GM23338 (cell line): ENCODE data around the gene CELF2. TPM values are rescaled to one million over a fixed set of nuclear protein-coding genes. Genes with fewer than 3 reads are reported as not detected.

Experiments
- ATAC-seq: fragments of 200-7000 bp; cut with Tn5 transposase; 3 replicates; pipeline ENCODE4 v1.9.1; 2020
- DNase-seq: peaks from one replicate; pipeline ENCODE4 v3.0.0-alpha.2; 2015; ENCODE audit warnings: low spot score
- H2AFZ ChIP-seq: fragments of 200-600 bp; sonication (generic); 2 replicates; pipeline ENCODE4 v1.8.0; 2016; ENCODE audit warnings: antibody characterized with exemption, mild to moderate bottlenecking, moderate library complexity
- H3F3A ChIP-seq: fragments of 200-600 bp; sonication (generic); replicated peaks from 2 replicates; pipeline ENCODE4 v1.8.0; 2017; ENCODE audit warnings: antibody characterized with exemption, mixed run types, low read depth
- H3K27ac ChIP-seq: fragments of 200-600 bp; sonication (generic); 2 replicates; pipeline ENCODE4 v1.6.1; 2016; ENCODE audit warnings: low read depth
- H3K27me3 ChIP-seq: fragments of 200-600 bp; sonication (generic); 2 replicates; pipeline ENCODE4 v1.8.0; 2016; ENCODE audit warnings: mild to moderate bottlenecking, mixed run types, moderate library complexity; ENCODE audit not compliant: insufficient read depth
- H3K36me3 ChIP-seq: fragments of 200-600 bp; sonication (generic); 2 replicates; pipeline ENCODE4 v1.8.0; 2016; ENCODE audit warnings: mild to moderate bottlenecking; ENCODE audit not compliant: insufficient read depth
- H3K4me1 ChIP-seq: fragments of 200-600 bp; sonication (generic); 2 replicates; pipeline ENCODE4 v1.8.0; 2016; ENCODE audit warnings: mild to moderate bottlenecking, moderate library complexity; ENCODE audit not compliant: insufficient read depth
- H3K4me2 ChIP-seq: fragments of 200-600 bp; sonication (generic); 2 replicates; pipeline ENCODE4 v1.7.1; 2017; ENCODE audit warnings: mixed run types
- H3K4me3 ChIP-seq: fragments of 200-600 bp; sonication (generic); 2 replicates; pipeline ENCODE4 v1.6.1; 2016; ENCODE audit warnings: mixed run types
- H3K79me2 ChIP-seq: fragments of 200-600 bp; sonication (generic); replicated peaks from 2 replicates; pipeline ENCODE4 v1.8.0; 2017; ENCODE audit warnings: mild to moderate bottlenecking; ENCODE audit not compliant: insufficient read depth
- H3K9me2 ChIP-seq: fragments of 200-600 bp; sonication (generic); 2 replicates; pipeline ENCODE4 v1.8.0; 2017; ENCODE audit not compliant: insufficient read depth
- H4K20me1 ChIP-seq: fragments of 200-600 bp; sonication (generic); replicated peaks from 2 replicates; pipeline ENCODE4 v1.8.0; 2017; ENCODE audit warnings: mild to moderate bottlenecking; ENCODE audit not compliant: insufficient read depth
- H3K27ac Mint-ChIP-seq: 2 replicates; pipeline ENCODE4 v1.8.0; 2020; ENCODE audit warnings: inconsistent platforms, mild to moderate bottlenecking, moderate library complexity, mixed read lengths
- H3K27me3 Mint-ChIP-seq: 3 replicates; pipeline ENCODE4 v1.8.0; 2022; ENCODE audit warnings: low read depth, mild to moderate bottlenecking, moderate library complexity, mixed read lengths, inconsistent platforms; ENCODE audit not compliant: insufficient read depth, poor library complexity
- H3K36me3 Mint-ChIP-seq: 3 replicates; pipeline ENCODE4 v1.8.0; 2021; ENCODE audit warnings: low read depth, mild to moderate bottlenecking, inconsistent platforms, moderate library complexity, mixed read lengths
- H3K4me1 Mint-ChIP-seq: 3 replicates; pipeline ENCODE4 v1.8.0; 2020; ENCODE audit warnings: mild to moderate bottlenecking, inconsistent platforms, mixed read lengths
- H3K4me3 Mint-ChIP-seq: 3 replicates; pipeline ENCODE4 v1.8.0; 2021; ENCODE audit warnings: moderate library complexity, mild to moderate bottlenecking, inconsistent platforms, mixed read lengths
- H3K9me3 Mint-ChIP-seq: 3 replicates; pipeline ENCODE4 v1.8.0; 2020; ENCODE audit warnings: moderate library complexity, mild to moderate bottlenecking, inconsistent platforms, mixed read lengths
- EZH2phosphoT487 ChIP-seq: fragments of 200-600 bp; sonication (generic); IDR thresholded peaks from one replicate; pipeline ENCODE4 v1.8.1; 2018; ENCODE audit warnings: antibody characterized with exemption; ENCODE audit not compliant: unreplicated experiment
- JUNB ChIP-seq: IDR thresholded peaks from one replicate; pipeline ENCODE4 v1.6.1; 2016; ENCODE audit warnings: antibody characterized with exemption; ENCODE audit not compliant: unreplicated experiment
- NANOG ChIP-seq: IDR thresholded peaks from 2 replicates; pipeline ENCODE4 v1.6.1; 2016; ENCODE audit warnings: antibody characterized with exemption, borderline replicate concordance
- POLR2AphosphoS5 ChIP-seq: IDR thresholded peaks from 2 replicates; pipeline ENCODE4 v1.6.1; 2016; ENCODE audit warnings: antibody characterized with exemption, low read depth
- STAT1 ChIP-seq: IDR thresholded peaks from one replicate; pipeline ENCODE4 v1.6.1; 2016; ENCODE audit warnings: antibody characterized with exemption; ENCODE audit not compliant: unreplicated experiment
- polyA plus RNA-seq: library from polyadenylated mRNA; unstranded; fragments of >200 nt; fragmentation: Nextera tagmentation; extraction: Ambion mirVana; gene quantifications from 2 replicates; pipeline ENCODE4 v1.2.1, GENCODE V29; 2016
- total RNA-seq: library from RNA; depleted of rRNA; stranded (reverse); fragments of >200 nt; shearing (Covaris generic); gene quantifications from 2 replicates; pipeline ENCODE4 v1.2.3, GENCODE V29; 2014
- TF ChIP-seq, protein P1 (sequence below): IDR thresholded peaks from 2 replicates; pipeline ENCODE4 v1.6.1; 2016; ENCODE audit warnings: antibody characterized with exemption
- TF ChIP-seq, protein P2 (sequence below): IDR thresholded peaks from one replicate; pipeline ENCODE4 v1.6.1; 2018; ENCODE audit warnings: antibody characterized with exemption; ENCODE audit not compliant: unreplicated experiment
- TF ChIP-seq, protein P3 (sequence below), 2 experiments: fragments of 200-600 bp in 1 of 2; sonication (generic) in 1 of 2; conservative IDR thresholded peaks; 2 replicates each; pipeline versions ENCODE4 v1.5.1 to v1.6.1; 2016 to 2017; ENCODE audit warnings: antibody characterized with exemption in 2 of 2, low read depth in 2 of 2, mild to moderate bottlenecking in 2 of 2, moderate library complexity in 1 of 2
- TF ChIP-seq, protein P4 (sequence below): fragments of 250-450 bp; sonication (Bioruptor Pico); IDR thresholded peaks from 2 replicates; pipeline ENCODE4 v1.5.0; 2020; ENCODE audit warnings: mild to moderate bottlenecking, moderate library complexity

CELF2 gene
- total and polyA plus RNA-seq, 2 experiments from 2014 or later = 18.1 to 22.5 TPM

DNA sequence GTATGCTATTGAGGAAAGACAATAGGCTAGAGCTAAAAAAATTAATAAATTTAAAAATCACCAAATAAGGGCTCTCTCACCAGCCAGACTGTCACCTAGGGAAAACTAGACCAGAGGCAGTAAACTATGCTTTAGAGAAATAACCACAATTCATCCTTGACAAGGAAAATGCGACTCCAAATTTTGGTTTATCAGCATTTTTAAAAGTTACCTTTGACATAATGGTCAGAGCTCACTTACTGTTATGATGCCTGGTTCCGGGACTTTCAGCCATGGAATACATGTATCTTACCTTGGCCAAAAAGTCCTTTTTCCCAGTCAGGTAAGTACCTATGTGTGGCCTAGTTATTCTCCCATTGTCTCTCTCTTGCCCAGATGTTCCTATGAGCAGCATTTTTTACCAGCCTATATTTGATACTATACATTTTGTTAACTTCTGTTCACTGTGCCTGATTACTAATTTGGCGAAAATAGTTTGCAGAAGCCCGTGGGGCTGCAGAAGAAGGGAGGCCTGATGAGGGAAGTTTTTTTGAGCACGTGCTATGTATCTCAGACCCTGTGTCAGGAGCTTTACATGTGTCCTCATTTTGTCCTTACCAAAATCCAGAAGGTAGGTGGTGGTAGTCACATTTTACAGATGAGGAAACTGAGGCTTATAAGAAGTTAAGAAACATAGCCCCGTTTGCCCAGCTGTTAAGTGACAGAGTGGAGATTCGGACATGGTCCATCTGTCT lies 149.7 kb downstream of the CELF2 start (continued):
- TF ChIP-seq, protein P1, sequence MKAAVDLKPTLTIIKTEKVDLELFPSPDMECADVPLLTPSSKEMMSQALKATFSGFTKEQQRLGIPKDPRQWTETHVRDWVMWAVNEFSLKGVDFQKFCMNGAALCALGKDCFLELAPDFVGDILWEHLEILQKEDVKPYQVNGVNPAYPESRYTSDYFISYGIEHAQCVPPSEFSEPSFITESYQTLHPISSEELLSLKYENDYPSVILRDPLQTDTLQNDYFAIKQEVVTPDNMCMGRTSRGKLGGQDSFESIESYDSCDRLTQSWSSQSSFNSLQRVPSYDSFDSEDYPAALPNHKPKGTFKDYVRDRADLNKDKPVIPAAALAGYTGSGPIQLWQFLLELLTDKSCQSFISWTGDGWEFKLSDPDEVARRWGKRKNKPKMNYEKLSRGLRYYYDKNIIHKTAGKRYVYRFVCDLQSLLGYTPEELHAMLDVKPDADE = no peak
- no peak for TF ChIP-seq POLR2AphosphoS5
- no peak for TF ChIP-seq JUNB
- no peak for TF ChIP-seq NANOG
- TF ChIP-seq, protein P2, sequence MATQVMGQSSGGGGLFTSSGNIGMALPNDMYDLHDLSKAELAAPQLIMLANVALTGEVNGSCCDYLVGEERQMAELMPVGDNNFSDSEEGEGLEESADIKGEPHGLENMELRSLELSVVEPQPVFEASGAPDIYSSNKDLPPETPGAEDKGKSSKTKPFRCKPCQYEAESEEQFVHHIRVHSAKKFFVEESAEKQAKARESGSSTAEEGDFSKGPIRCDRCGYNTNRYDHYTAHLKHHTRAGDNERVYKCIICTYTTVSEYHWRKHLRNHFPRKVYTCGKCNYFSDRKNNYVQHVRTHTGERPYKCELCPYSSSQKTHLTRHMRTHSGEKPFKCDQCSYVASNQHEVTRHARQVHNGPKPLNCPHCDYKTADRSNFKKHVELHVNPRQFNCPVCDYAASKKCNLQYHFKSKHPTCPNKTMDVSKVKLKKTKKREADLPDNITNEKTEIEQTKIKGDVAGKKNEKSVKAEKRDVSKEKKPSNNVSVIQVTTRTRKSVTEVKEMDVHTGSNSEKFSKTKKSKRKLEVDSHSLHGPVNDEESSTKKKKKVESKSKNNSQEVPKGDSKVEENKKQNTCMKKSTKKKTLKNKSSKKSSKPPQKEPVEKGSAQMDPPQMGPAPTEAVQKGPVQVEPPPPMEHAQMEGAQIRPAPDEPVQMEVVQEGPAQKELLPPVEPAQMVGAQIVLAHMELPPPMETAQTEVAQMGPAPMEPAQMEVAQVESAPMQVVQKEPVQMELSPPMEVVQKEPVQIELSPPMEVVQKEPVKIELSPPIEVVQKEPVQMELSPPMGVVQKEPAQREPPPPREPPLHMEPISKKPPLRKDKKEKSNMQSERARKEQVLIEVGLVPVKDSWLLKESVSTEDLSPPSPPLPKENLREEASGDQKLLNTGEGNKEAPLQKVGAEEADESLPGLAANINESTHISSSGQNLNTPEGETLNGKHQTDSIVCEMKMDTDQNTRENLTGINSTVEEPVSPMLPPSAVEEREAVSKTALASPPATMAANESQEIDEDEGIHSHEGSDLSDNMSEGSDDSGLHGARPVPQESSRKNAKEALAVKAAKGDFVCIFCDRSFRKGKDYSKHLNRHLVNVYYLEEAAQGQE = no peak
- TF ChIP-seq, protein P3, sequence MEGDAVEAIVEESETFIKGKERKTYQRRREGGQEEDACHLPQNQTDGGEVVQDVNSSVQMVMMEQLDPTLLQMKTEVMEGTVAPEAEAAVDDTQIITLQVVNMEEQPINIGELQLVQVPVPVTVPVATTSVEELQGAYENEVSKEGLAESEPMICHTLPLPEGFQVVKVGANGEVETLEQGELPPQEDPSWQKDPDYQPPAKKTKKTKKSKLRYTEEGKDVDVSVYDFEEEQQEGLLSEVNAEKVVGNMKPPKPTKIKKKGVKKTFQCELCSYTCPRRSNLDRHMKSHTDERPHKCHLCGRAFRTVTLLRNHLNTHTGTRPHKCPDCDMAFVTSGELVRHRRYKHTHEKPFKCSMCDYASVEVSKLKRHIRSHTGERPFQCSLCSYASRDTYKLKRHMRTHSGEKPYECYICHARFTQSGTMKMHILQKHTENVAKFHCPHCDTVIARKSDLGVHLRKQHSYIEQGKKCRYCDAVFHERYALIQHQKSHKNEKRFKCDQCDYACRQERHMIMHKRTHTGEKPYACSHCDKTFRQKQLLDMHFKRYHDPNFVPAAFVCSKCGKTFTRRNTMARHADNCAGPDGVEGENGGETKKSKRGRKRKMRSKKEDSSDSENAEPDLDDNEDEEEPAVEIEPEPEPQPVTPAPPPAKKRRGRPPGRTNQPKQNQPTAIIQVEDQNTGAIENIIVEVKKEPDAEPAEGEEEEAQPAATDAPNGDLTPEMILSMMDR (conservative IDR thresholded peaks at IDR 0.05; ENCODE audit: low read depth in 2 of 2) = no peak

DNA sequence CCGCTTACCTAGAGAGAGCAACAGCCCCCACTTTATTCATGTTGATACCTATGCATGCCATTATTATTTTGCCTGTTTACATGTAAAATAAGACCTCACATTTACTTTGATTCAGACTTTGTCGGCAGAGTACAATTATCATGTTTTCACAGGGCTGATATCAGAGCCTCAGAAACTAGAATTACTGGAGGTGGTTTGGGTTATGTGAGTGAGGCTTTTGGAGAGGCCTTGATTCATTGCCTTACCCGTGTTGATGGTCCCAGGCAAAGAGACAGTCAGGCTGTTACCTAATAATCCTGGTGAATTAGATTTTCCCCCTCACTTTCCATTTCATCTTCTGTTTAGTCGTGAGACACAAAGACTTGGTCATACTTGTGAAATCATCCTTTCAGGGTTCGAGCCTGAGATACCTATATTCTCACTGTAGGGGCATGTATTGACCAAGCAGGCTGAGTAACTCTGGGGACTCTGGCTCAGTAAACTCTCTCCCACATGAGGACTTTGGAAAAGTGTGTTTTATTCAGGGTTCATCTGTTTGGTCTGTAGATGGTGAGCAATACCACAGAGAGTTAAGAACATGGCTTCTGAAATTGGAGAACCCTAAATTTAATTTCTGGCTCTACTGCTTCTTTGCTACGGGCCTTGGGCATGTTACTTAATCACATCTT lies 150.9 kb downstream of the CELF2 start:
- no peak overlapping the region for H3K4me3 ChIP-seq
- DNase-seq (no peak), ATAC-seq (no peak)
- no peaks in the 10 kb centered on the region for H3K9me3 Mint-ChIP-seq
- H3K79me2 ChIP-seq = 0 out of 2 replicates have a peak, but pooled peaks cover 4% of the 10 kb centered on the region
- H3K4me3 Mint-ChIP-seq = no peak overlapping the region
- no peak overlapping the region for H2AFZ ChIP-seq
- no peaks in the 10 kb centered on the region for H3K27me3 ChIP-seq
- peaks cover 8% of the 10 kb centered on the region for H3K27me3 Mint-ChIP-seq
- no peaks in the 10 kb centered on the region for H3F3A ChIP-seq
- H3K36me3 ChIP-seq = no peaks in the 10 kb centered on the region
- H3K27ac ChIP-seq = no peak overlapping the region
- H3K36me3 Mint-ChIP-seq = no peaks in the 10 kb centered on the region
- peaks cover 26% of the 10 kb centered on the region for H3K4me1 Mint-ChIP-seq
- peaks cover 33% of the 10 kb centered on the region for H3K4me1 ChIP-seq
- H3K27ac Mint-ChIP-seq = no peak overlapping the region
- H3K4me2 ChIP-seq = no peak overlapping the region
- peaks cover 9% of the 10 kb centered on the region; the same call in 1 of the 2 replicates for H3K9me2 ChIP-seq
- H4K20me1 ChIP-seq = no peaks in the 10 kb centered on the region
- TF ChIP-seq, protein P4, sequence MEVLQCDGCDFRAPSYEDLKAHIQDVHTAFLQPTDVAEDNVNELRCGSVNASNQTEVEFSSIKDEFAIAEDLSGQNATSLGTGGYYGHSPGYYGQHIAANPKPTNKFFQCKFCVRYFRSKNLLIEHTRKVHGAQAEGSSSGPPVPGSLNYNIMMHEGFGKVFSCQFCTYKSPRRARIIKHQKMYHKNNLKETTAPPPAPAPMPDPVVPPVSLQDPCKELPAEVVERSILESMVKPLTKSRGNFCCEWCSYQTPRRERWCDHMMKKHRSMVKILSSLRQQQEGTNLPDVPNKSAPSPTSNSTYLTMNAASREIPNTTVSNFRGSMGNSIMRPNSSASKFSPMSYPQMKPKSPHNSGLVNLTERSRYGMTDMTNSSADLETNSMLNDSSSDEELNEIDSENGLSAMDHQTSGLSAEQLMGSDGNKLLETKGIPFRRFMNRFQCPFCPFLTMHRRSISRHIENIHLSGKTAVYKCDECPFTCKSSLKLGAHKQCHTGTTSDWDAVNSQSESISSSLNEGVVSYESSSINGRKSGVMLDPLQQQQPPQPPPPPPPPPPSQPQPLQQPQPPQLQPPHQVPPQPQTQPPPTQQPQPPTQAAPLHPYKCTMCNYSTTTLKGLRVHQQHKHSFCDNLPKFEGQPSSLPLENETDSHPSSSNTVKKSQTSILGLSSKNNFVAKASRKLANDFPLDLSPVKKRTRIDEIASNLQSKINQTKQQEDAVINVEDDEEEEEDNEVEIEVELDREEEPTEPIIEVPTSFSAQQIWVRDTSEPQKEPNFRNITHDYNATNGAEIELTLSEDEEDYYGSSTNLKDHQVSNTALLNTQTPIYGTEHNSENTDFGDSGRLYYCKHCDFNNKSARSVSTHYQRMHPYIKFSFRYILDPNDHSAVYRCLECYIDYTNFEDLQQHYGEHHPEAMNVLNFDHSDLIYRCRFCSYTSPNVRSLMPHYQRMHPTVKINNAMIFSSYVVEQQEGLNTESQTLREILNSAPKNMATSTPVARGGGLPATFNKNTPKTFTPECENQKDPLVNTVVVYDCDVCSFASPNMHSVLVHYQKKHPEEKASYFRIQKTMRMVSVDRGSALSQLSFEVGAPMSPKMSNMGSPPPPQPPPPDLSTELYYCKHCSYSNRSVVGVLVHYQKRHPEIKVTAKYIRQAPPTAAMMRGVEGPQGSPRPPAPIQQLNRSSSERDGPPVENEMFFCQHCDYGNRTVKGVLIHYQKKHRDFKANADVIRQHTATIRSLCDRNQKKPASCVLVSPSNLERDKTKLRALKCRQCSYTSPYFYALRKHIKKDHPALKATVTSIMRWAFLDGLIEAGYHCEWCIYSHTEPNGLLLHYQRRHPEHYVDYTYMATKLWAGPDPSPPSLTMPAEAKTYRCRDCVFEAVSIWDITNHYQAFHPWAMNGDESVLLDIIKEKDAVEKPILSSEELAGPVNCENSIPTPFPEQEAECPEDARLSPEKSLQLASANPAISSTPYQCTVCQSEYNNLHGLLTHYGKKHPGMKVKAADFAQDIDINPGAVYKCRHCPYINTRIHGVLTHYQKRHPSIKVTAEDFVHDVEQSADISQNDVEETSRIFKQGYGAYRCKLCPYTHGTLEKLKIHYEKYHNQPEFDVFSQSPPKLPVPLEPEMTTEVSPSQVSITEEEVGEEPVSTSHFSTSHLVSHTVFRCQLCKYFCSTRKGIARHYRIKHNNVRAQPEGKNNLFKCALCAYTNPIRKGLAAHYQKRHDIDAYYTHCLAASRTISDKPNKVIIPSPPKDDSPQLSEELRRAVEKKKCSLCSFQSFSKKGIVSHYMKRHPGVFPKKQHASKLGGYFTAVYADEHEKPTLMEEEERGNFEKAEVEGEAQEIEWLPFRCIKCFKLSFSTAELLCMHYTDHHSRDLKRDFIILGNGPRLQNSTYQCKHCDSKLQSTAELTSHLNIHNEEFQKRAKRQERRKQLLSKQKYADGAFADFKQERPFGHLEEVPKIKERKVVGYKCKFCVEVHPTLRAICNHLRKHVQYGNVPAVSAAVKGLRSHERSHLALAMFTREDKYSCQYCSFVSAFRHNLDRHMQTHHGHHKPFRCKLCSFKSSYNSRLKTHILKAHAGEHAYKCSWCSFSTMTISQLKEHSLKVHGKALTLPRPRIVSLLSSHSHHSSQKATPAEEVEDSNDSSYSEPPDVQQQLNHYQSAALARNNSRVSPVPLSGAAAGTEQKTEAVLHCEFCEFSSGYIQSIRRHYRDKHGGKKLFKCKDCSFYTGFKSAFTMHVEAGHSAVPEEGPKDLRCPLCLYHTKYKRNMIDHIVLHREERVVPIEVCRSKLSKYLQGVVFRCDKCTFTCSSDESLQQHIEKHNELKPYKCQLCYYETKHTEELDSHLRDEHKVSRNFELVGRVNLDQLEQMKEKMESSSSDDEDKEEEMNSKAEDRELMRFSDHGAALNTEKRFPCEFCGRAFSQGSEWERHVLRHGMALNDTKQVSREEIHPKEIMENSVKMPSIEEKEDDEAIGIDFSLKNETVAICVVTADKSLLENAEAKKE (CRISPR knock-in tag) = no peak
- TF ChIP-seq STAT1 (no peak), JUNB (no peak), EZH2phosphoT487 (no peak), POLR2AphosphoS5 (no peak)
- TF ChIP-seq, protein P1 = no peak
